Suprapubic skin (tissue), 4 donors: ENCODE measurements around the gene CHCT1.

Experiments
- CTCF ChIP-seq, 2 donors: fragments of 200-600 bp in 1 of 2; fragments of 450-650 bp in 1 of 2; sonication (generic) in 1 of 2; IDR thresholded peaks; one replicate each; pipeline ENCODE4 v1.5.1; 2016 to 2019; ENCODE audit warnings: antibody characterized with exemption in 2 of 2, mild to moderate bottlenecking in 1 of 2, moderate library complexity in 1 of 2
- EP300 ChIP-seq: sonication (generic); formaldehyde crosslinking; IDR thresholded peaks from one replicate; pipeline ENCODE4 v1.6.1; 2017; ENCODE audit warnings: antibody characterized with exemption
- POLR2A ChIP-seq, 2 donors: fragments of 450-650 bp; IDR thresholded peaks; one replicate each; pipeline ENCODE4 v1.6.1; 2017; ENCODE audit warnings: antibody characterized with exemption in 2 of 2, mild to moderate bottlenecking in 2 of 2, moderate library complexity in 2 of 2
- POLR2AphosphoS5 ChIP-seq, 3 donors: sonication (generic); formaldehyde crosslinking; IDR thresholded peaks; one replicate each; pipeline ENCODE4 v1.6.1; 2017; ENCODE audit warnings: antibody characterized with exemption in 3 of 3

- TF ChIP-seq POLR2AphosphoS5 (IDR thresholded peaks at IDR 0.05) (no peak), EP300 (no peak), CTCF (IDR thresholded peaks at IDR 0.05) (no peak), POLR2A (IDR thresholded peaks at IDR 0.05) (no peak)
Measured at GRCh38 chr17:60461584-60461983, 39.3 kb downstream of the CHCT1 start.
